Left ventricle myocardium inferior (tissue), 1 donor: ENCODE measurements around the gene TBC1D22A. TPM values are rescaled to one million over a fixed set of nuclear protein-coding genes. Genes with fewer than 3 reads are reported as not detected.

Experiments
- DNase-seq: peaks from one replicate; pipeline ENCODE4 v3.0.0-alpha.2; 2020
- H3K27ac ChIP-seq: fragments of 200-600 bp; replicated peaks from 2 replicates; pipeline ENCODE4 v1.8.0; 2021
- H3K27me3 ChIP-seq: fragments of 200-600 bp; 2 replicates; pipeline ENCODE4 v1.8.0; 2021; ENCODE audit warnings: low read depth
- H3K36me3 ChIP-seq: fragments of 200-600 bp; 2 replicates; pipeline ENCODE4 v1.8.0; 2021
- H3K4me1 ChIP-seq: fragments of 200-600 bp; 2 replicates; pipeline ENCODE4 v1.8.0; 2021
- H3K4me3 ChIP-seq: fragments of 200-600 bp; 2 replicates; pipeline ENCODE4 v1.8.0; 2021; ENCODE audit warnings: mild to moderate bottlenecking, moderate library complexity
- H3K9me3 ChIP-seq: fragments of 200-600 bp; replicated peaks from 2 replicates; pipeline ENCODE4 v1.8.0; 2021
- intact Hi-C: fragments of 100-400 bp; cut with micrococcal nuclease; formaldehyde crosslinking; loops from one replicate; pipeline ENCODE4 v1.11.0; 2022
- total RNA-seq: library from RNA; stranded (reverse); fragmentation: NEBNext Ultra II Directional; extraction: Animal tissue kit (Norgen Biotek cat#: 25700); gene quantifications from one replicate; pipeline ENCODE4 v1.2.1, GENCODE V29; 2021
- TF ChIP-seq, protein P1 (sequence below): fragments of 200-600 bp; IDR thresholded peaks from 2 replicates; pipeline ENCODE4 v1.8.0; 2021; ENCODE audit warnings: antibody characterized with exemption, mild to moderate bottlenecking, borderline replicate concordance
- donor health status: DM: no; HTN: yes; CAD: no; lungs with severe emphysema.

Gene TBC1D22A
- total RNA-seq, 1 donor from 2014 or later, result 16.2 TPM

DNA sequence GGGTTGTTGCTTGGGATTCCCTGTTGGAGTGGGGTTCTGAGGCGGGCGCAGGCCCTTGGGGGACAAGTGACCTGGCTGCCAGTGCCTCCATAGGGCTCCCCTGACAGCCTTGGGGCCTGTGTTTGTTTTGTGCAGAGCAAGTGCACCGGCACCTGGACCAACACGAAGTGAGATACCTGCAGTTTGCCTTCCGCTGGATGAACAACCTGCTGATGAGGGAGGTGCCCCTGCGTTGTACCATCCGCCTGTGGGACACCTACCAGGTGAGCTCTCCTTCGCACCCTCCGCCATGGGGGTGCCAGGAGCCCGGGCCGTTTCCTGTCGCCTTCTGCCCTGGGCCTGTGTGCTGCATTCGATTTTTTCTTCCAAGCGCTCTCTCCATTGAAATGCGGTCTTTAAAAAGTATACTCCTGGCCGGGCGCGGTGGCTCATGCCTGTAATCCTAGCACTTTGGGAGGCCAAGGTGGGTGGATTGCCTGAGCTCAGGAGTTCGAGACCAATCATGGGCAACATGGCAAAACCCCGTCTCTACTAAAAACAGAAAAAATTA, 274.6 kb downstream of the TBC1D22A start:
- H3K27ac ChIP-seq, result no peak overlapping the region
- H3K36me3 ChIP-seq, result peaks cover 3% of the 10 kb centered on the region
- H3K4me3 ChIP-seq, result no peak overlapping the region
- no peaks in the 10 kb centered on the region for H3K9me3 ChIP-seq
- H3K4me1 ChIP-seq, result peaks cover 4% of the 10 kb centered on the region
- TF ChIP-seq, protein P1, sequence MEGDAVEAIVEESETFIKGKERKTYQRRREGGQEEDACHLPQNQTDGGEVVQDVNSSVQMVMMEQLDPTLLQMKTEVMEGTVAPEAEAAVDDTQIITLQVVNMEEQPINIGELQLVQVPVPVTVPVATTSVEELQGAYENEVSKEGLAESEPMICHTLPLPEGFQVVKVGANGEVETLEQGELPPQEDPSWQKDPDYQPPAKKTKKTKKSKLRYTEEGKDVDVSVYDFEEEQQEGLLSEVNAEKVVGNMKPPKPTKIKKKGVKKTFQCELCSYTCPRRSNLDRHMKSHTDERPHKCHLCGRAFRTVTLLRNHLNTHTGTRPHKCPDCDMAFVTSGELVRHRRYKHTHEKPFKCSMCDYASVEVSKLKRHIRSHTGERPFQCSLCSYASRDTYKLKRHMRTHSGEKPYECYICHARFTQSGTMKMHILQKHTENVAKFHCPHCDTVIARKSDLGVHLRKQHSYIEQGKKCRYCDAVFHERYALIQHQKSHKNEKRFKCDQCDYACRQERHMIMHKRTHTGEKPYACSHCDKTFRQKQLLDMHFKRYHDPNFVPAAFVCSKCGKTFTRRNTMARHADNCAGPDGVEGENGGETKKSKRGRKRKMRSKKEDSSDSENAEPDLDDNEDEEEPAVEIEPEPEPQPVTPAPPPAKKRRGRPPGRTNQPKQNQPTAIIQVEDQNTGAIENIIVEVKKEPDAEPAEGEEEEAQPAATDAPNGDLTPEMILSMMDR, result no peak
- DNase-seq, result no peak
- intact Hi-C loops, result no loop called here
- H3K27me3 ChIP-seq, result no peaks in the 10 kb centered on the region

DNA sequence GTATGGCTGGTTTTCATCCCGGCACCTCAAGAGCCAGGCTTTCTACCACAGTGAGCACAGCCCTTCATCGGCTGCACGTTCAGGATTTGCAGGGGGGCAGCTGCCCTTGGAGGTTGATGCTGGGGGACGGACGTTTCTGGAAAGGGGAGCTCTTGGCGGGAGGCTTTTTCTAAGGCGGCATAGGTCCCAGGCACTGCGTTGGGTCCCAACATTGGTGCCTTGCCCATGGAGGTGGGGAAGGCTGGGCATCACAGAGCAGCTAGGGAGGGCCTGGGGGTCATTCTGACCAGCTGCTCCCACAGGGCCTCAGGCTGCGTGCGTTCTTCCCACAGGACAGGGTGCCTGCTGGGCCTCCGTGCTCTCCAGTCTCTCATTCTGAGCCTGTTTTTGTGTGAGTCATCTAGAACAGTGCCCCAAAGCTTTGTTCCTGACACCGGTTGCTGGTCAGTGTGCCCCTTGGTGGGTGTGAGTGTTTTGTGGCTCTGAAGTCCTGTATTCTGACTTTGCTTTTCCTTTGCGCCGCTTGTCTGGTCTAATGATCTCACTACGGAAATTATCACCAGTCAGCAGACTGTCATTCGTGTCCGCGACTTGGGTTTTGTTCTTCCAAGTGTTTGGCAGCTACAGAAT, 275.9 kb downstream of the TBC1D22A start:
- intact Hi-C loops, result no loop called here

DNA sequence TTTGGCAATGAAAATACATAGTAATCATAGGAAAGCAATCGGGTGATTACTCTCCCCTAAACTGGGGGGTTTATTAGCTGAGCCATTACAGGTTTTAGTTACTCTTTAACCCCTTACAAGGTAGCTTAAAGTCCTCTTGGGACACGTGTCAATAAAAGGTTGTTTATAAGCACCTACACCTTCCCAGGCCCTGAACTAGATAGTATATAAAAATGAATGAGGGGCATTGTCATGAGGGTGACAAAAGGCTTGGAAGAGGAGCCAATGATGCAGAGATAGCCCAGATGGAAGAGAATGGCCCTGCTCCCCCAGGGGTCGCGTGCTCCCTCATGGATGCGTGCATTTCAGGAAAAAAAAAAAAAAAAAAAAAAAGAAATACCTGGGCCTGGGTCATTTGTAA, 276.9 kb downstream of the TBC1D22A start:
- Histone ChIP-seq H3K9me3 (no peaks in the 10 kb centered on the region), H3K27ac (no peak overlapping the region), H3K4me1 (no peaks in the 10 kb centered on the region), H3K4me3 (no peak overlapping the region), H3K27me3 (no peaks in the 10 kb centered on the region), H3K36me3 (peaks cover 3% of the 10 kb centered on the region)
- TF ChIP-seq, protein P1, result no peak
- intact Hi-C loops, result no loop called here
- no peak for DNase-seq

More for the DNA sequence above, 275.9 kb downstream of the TBC1D22A start:
- TF ChIP-seq, protein P1, result no peak
- H3K4me1 ChIP-seq, result peaks cover 4% of the 10 kb centered on the region
- H3K27ac ChIP-seq, result no peak overlapping the region
- H3K27me3 ChIP-seq, result no peaks in the 10 kb centered on the region
- H3K9me3 ChIP-seq, result no peaks in the 10 kb centered on the region
- H3K36me3 ChIP-seq, result peaks cover 3% of the 10 kb centered on the region
- DNase-seq, result no peak
- no peak overlapping the region for H3K4me3 ChIP-seq

DNA sequence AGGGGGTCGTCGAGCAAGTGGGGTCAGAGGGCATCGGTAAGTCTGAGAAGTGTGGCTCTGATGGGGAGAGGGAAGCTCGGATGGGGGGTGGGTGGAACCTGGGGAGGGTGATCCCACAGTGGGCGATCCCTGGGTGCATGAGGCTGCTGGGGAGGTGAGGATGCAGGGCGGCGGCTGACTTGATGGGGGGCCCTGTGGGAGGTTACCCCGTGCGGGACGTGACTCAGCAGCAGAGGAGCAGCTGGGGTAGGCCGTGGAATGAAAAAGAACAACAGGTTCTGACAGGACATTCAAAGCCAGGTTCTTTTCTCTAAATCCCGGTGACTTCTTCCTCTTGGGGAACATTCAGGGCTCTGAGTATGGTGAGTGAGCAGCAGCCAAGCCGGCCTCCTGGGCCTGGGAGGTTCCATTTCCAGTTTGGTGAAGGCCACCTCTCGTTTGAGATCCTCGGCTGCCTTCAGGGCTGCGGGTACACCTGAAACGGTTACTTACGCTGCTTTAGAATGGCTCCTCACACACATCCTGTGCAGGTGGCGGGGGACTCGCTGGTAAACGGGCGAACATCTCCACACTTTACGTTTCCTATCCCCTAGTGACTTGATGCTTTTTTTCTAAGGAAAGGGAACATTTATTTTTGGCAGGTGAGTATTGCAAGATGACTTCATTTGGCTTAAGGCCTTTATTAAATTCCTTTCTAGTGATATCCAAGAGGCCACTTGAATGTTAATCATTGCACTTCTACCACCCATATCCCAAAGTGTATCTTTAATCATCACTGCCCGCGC, 278.2 kb downstream of the TBC1D22A start:
- Histone ChIP-seq H3K4me1 (no peaks in the 10 kb centered on the region), H3K36me3 (peaks cover 3% of the 10 kb centered on the region), H3K4me3 (no peak overlapping the region), H3K27me3 (no peaks in the 10 kb centered on the region), H3K27ac (no peak overlapping the region), H3K9me3 (no peaks in the 10 kb centered on the region)
- intact Hi-C loops, result no loop called here
- TF ChIP-seq, protein P1, result no peak
- DNase-seq, result no peak

DNA sequence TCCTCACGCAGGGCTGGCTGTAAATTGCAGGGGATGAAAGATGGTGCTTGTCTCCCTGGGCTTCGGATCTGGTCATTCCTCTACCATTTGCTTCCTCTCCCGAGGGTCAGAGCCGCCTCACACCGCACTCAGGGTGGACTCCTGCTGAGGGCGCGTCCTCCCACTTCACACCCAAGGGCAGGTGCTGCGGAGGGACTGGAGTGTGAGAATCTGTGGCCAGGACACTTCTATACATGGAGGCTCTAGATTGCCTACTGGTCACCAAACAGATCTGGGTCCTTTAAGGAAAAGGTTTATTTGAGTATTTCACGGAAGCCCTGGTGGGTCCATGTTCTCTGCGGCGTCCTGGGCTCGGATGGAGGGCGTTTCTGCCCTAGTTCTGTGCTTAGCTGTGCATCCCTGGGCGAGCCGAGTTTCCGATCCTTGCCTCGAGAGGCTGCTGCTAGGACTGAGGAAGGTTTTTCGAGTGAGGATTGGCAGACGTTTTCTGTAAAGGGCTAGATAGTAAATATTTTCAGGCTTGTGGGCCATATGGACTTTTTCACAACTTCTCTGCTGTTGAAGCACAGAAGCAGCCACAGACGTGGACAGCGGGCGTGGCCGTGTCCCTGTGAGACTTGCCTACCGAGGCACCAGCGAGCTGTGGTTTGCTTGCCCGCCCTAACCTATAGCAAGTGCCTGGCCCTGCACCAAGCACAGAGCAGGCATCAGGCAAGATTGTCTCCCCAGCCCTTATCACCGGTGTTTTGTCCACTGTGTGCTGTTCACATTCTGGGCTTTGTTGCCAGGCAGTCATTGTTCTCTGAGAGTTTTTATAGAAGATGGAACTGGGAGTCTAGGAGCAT, 279.0 kb downstream of the TBC1D22A start:
- intact Hi-C loops, result no loop called here
- no peak overlapping the region for H3K27ac ChIP-seq

More for the DNA sequence above, 279.0 kb downstream of the TBC1D22A start:
- Histone ChIP-seq H3K9me3 (no peaks in the 10 kb centered on the region), H3K36me3 (peaks cover 3% of the 10 kb centered on the region), H3K27me3 (no peaks in the 10 kb centered on the region), H3K4me3 (no peak overlapping the region), H3K4me1 (no peaks in the 10 kb centered on the region)
- TF ChIP-seq, protein P1, result no peak
- no peak for DNase-seq
